Transverse colon (tissue), 4 donors: Measurements from ENCODE around the gene CYP11A1.

ENCODE experiments used
- CTCF ChIP-seq, 5 experiments: fragments of 200-600 bp in 3 of 5; fragments of 450-650 bp in 2 of 5; sonication (generic) in 3 of 5; IDR thresholded peaks; 1 replicate in 2 of 5; 2 replicates in 3 of 5; pipeline ENCODE4 v1.5.1; 2016 to 2017; ENCODE audit warnings: antibody characterized with exemption in 5 of 5, inconsistent platforms in 3 of 5, mild to moderate bottlenecking in 2 of 5, moderate library complexity in 1 of 5
- EP300 ChIP-seq: sonication (generic); formaldehyde crosslinking; IDR thresholded peaks from one replicate; pipeline ENCODE4 v1.6.1; 2017; ENCODE audit warnings: antibody characterized with exemption, low read depth
- POLR2A ChIP-seq: fragments of 450-650 bp; IDR thresholded peaks from one replicate; pipeline ENCODE4 v1.6.1; 2016; ENCODE audit warnings: antibody characterized with exemption, mild to moderate bottlenecking, moderate library complexity
- POLR2AphosphoS5 ChIP-seq, 3 donors: sonication (generic); formaldehyde crosslinking; IDR thresholded peaks; one replicate each; pipeline ENCODE4 v1.6.1; 2016; ENCODE audit warnings: antibody characterized with exemption in 3 of 3

- TF ChIP-seq POLR2AphosphoS5 (IDR thresholded peaks at IDR 0.05) = no peak
- TF ChIP-seq CTCF (IDR thresholded peaks at IDR 0.05) = no peak
- TF ChIP-seq EP300 = no peak
- TF ChIP-seq POLR2A = no peak
These were observed 63.6 kb downstream of the CYP11A1 start for GRCh38 chr15:74303741-74304309.
